Upper lobe of left lung (tissue), 4 donors: ENCODE data around the gene NUMBL.

Source experiments
- CTCF ChIP-seq, 6 experiments: fragments of 450-650 bp in 4 of 6; fragments of 200-600 bp in 2 of 6; sonication (generic) in 2 of 6; IDR thresholded peaks; one replicate each; pipeline ENCODE4 v1.5.1; 2016 to 2019; ENCODE audit warnings: antibody characterized with exemption in 6 of 6
- POLR2A ChIP-seq, 4 donors: fragments of 450-650 bp; IDR thresholded peaks; one replicate each; pipeline ENCODE4 v1.5.1; 2016 to 2017; ENCODE audit warnings: antibody characterized with exemption in 4 of 4, mild to moderate bottlenecking in 2 of 4
- POLR2AphosphoS5 ChIP-seq, 2 donors: sonication (generic); formaldehyde crosslinking; IDR thresholded peaks; one replicate each; pipeline ENCODE4 v1.5.1; 2017; ENCODE audit warnings: antibody characterized with exemption in 2 of 2

GRCh38 chr19:40663695-40664692 lies 26.5 kb downstream of the NUMBL start:
- TF ChIP-seq POLR2A (IDR thresholded peaks at IDR 0.05) (no peak), CTCF (IDR thresholded peaks at IDR 0.05) (peak in 1 of 6 experiments; percentile 6), POLR2AphosphoS5 (IDR thresholded peaks at IDR 0.05) (no peak)
